Liver (tissue), 9 donors: ENCODE measurements around the gene ISM1. TPM values are rescaled to one million over a fixed set of nuclear protein-coding genes. Genes with fewer than 3 reads are reported as not detected.

ENCODE experiments used
- DNase-seq: peaks from one replicate; pipeline ENCODE4 v3.0.0-alpha.2; 2017; ENCODE audit warnings: low spot score
- H3K27ac ChIP-seq, 2 donors: one replicate each; pipeline ENCODE4 v1.7.0; 2013; ENCODE audit warnings: inconsistent platforms in 2 of 2, low read length in 2 of 2, control low read depth in 1 of 2, low read depth in 1 of 2, mild to moderate bottlenecking in 1 of 2
- H3K27me3 ChIP-seq, 4 donors: one replicate each; pipeline versions ENCODE4 v1.6.1 to v1.7.0; 2013; ENCODE audit warnings: low read length in 3 of 4, inconsistent platforms in 1 of 4, mild to moderate bottlenecking in 1 of 4, moderate library complexity in 1 of 4; ENCODE audit not compliant: control insufficient read depth in 4 of 4, insufficient read depth in 4 of 4
- H3K36me3 ChIP-seq, 4 donors: one replicate each; pipeline versions ENCODE4 v1.6.1 to v1.7.0; 2013; ENCODE audit warnings: low read length in 3 of 4, mild to moderate bottlenecking in 3 of 4, low read depth in 1 of 4, moderate library complexity in 1 of 4; ENCODE audit not compliant: control insufficient read depth in 4 of 4, insufficient read depth in 3 of 4
- H3K4me1 ChIP-seq, 4 donors: one replicate each; pipeline versions ENCODE4 v1.6.1 to v1.7.0; 2013; ENCODE audit warnings: low read length in 3 of 4, mild to moderate bottlenecking in 3 of 4, moderate library complexity in 1 of 4; ENCODE audit not compliant: control insufficient read depth in 4 of 4, insufficient read depth in 4 of 4
- H3K4me3 ChIP-seq, 3 donors: one replicate each; pipeline versions ENCODE4 v1.6.1 to v1.7.0; 2013; ENCODE audit warnings: low read length in 3 of 3, control low read depth in 1 of 3, low read depth in 1 of 3, mild to moderate bottlenecking in 1 of 3
- H3K9ac ChIP-seq, 2 donors: one replicate each; pipeline ENCODE4 v1.7.0; 2013; ENCODE audit warnings: low read length in 2 of 2, mild to moderate bottlenecking in 2 of 2, moderate library complexity in 2 of 2, control low read depth in 1 of 2, low read depth in 1 of 2
- H3K9me3 ChIP-seq, 4 donors: one replicate each; pipeline versions ENCODE4 v1.6.1 to v1.7.0; 2013; ENCODE audit warnings: low read length in 3 of 4; ENCODE audit not compliant: control insufficient read depth in 4 of 4
- EGR1 ChIP-seq, 2 donors: IDR thresholded peaks; 2 replicates each; pipeline ENCODE4 v1.6.1; 2016 to 2018; ENCODE audit warnings: antibody characterized with exemption in 2 of 2, low read depth in 2 of 2
- FOXA1 ChIP-seq: IDR thresholded peaks from 2 replicates; pipeline ENCODE4 v1.6.1; 2016; ENCODE audit warnings: antibody characterized with exemption
- FOXA2 ChIP-seq: IDR thresholded peaks from 2 replicates; pipeline ENCODE4 v1.6.1; 2016; ENCODE audit warnings: antibody characterized with exemption
- GABPA ChIP-seq, 2 donors: IDR thresholded peaks in 1 of 2; conservative IDR thresholded peaks in 1 of 2; 2 replicates each; pipeline ENCODE4 v1.6.1; 2016; ENCODE audit warnings: antibody characterized with exemption in 2 of 2, mild to moderate bottlenecking in 1 of 2, moderate library complexity in 1 of 2
- HNF4A ChIP-seq, 2 donors: conservative IDR thresholded peaks; 2 replicates each; pipeline ENCODE4 v1.6.1; 2016; ENCODE audit warnings: antibody characterized with exemption in 2 of 2, mild to moderate bottlenecking in 2 of 2
- HNF4G ChIP-seq: IDR thresholded peaks from 2 replicates; pipeline ENCODE4 v1.6.1; 2016; ENCODE audit warnings: antibody characterized with exemption
- JUND ChIP-seq, 2 donors: IDR thresholded peaks; 2 replicates each; pipeline ENCODE4 v1.6.1; 2016; ENCODE audit warnings: antibody characterized with exemption in 2 of 2
- NR2F2 ChIP-seq: IDR thresholded peaks from 2 replicates; pipeline ENCODE4 v1.6.1; 2016; ENCODE audit warnings: antibody characterized with exemption
- RAD21 ChIP-seq, 2 donors: IDR thresholded peaks; 2 replicates each; pipeline ENCODE4 v1.6.1; 2016; ENCODE audit warnings: antibody characterized with exemption in 2 of 2, mild to moderate bottlenecking in 2 of 2
- RXRA ChIP-seq, 2 donors: IDR thresholded peaks; 2 replicates each; pipeline ENCODE4 v1.6.1; 2017 to 2018; ENCODE audit warnings: antibody characterized with exemption in 2 of 2, mild to moderate bottlenecking in 1 of 2
- SP1 ChIP-seq: IDR thresholded peaks from 2 replicates; pipeline ENCODE4 v1.6.1; 2018; ENCODE audit warnings: antibody characterized with exemption, mild to moderate bottlenecking
- TAF1 ChIP-seq: conservative IDR thresholded peaks from 2 replicates; pipeline ENCODE4 v1.6.1; 2016; ENCODE audit warnings: antibody characterized with exemption, mild to moderate bottlenecking
- YY1 ChIP-seq: IDR thresholded peaks from 2 replicates; pipeline ENCODE4 v1.6.1; 2016; ENCODE audit warnings: antibody characterized with exemption, mild to moderate bottlenecking
- WGBS: extraction: QIAGEN DNeasy Blood & Tissue Kit; methylation state at CpG from one replicate; pipeline ENCODE4 v1.1.7; 2013; 5-methylcytosine and 5-hydroxymethylcytosine counted together
- polyA plus RNA-seq, 2 donors: library from polyadenylated mRNA; stranded (reverse) in 1 of 2; unstranded in 1 of 2; fragments of 200-250 nt in 1 of 2; fragments of >200 nt in 1 of 2; fragmentation: Nextera tagmentation in 1 of 2; extraction: Ambion mirVana in 1 of 2; gene quantifications; one replicate each; pipeline versions ENCODE4 v1.2.1 to v1.2.3, GENCODE V29; 2013 to 2015
- total RNA-seq, 2 donors: library from RNA; depleted of rRNA; stranded (reverse); fragments of >200 nt; gene quantifications; one replicate each; pipeline ENCODE4 v1.2.3, GENCODE V29; 2014
- TF ChIP-seq, protein P1 (sequence below): fragments of 150-350 bp; IDR thresholded peaks from 2 replicates; pipeline ENCODE4 v1.5.1; 2017; ENCODE audit warnings: improper control_type of control experiment, low read depth, low read length; ENCODE audit not compliant: missing input control
- TF ChIP-seq, protein P2 (sequence below): IDR thresholded peaks from 2 replicates; pipeline ENCODE4 v1.6.1; 2016; ENCODE audit warnings: antibody characterized with exemption
- TF ChIP-seq, protein P3 (sequence below): IDR thresholded peaks from 2 replicates; pipeline ENCODE4 v1.6.1; 2016; ENCODE audit warnings: antibody characterized with exemption, mild to moderate bottlenecking
- TF ChIP-seq, protein P4 (sequence below): IDR thresholded peaks from 2 replicates; pipeline ENCODE4 v1.6.1; 2016; ENCODE audit warnings: antibody characterized with exemption
- TF ChIP-seq, protein P5 (sequence below): IDR thresholded peaks from 2 replicates; pipeline ENCODE4 v1.6.1; 2016; ENCODE audit warnings: antibody characterized with exemption
- donor health status: healthy.
- donor health status: healthy.
- donor health status: healthy.
- donor health status: healthy.
- donor health status: healthy.

ISM1 gene
- total and polyA plus RNA-seq, 4 donors: 0.82 to 6.4 (median 1.2) TPM; not detected in 1

DNA sequence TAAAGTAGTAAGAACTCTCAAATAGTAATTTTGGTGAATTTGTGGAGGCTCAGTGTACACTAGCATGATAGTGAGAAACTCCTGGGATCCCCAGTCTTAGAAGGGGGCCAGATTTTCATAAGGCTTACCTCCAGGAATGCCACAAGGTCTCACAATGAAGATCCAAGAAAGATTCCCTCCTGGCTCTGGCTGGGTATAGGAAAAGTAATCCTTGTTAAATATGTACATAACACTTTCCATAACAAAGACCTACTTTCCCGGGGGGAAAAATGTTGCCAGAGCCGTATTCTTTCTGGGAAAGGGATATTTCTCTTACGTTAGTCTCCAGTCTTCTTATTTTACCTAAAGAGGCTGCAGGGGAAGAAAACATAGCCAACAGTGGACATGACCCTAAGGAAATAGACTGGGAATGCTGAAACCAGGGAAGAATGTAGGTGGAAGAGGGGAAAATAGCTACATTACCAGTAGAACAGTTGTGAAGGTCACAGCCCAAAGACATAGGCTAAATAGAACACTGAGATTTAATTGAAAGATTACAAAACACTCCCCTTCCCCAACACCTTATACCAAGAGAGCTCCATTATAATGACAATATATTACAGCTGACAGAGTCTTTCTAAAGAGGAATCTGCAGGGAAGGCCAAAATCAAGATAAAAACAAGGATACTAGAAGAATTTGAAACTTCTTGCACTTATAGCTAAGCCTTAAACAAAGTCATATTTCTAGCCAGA is 34.9 kb upstream of the ISM1 start:
- TF ChIP-seq HNF4A (conservative IDR thresholded peaks at IDR 0.05) (no peak), HNF4G (no peak), GABPA (IDR thresholded peaks at IDR 0.05 in 1 of 2, conservative IDR thresholded peaks at IDR 0.05 in 1 of 2) (no peak), FOXA1 (no peak), RXRA (IDR thresholded peaks at IDR 0.05) (no peak), JUND (IDR thresholded peaks at IDR 0.05) (no peak), SP1 (no peak)
- TF ChIP-seq, protein P1, sequence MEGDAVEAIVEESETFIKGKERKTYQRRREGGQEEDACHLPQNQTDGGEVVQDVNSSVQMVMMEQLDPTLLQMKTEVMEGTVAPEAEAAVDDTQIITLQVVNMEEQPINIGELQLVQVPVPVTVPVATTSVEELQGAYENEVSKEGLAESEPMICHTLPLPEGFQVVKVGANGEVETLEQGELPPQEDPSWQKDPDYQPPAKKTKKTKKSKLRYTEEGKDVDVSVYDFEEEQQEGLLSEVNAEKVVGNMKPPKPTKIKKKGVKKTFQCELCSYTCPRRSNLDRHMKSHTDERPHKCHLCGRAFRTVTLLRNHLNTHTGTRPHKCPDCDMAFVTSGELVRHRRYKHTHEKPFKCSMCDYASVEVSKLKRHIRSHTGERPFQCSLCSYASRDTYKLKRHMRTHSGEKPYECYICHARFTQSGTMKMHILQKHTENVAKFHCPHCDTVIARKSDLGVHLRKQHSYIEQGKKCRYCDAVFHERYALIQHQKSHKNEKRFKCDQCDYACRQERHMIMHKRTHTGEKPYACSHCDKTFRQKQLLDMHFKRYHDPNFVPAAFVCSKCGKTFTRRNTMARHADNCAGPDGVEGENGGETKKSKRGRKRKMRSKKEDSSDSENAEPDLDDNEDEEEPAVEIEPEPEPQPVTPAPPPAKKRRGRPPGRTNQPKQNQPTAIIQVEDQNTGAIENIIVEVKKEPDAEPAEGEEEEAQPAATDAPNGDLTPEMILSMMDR: no peak
- Histone ChIP-seq H3K9ac (no peak overlapping the region), H3K4me1 (no peaks in the 10 kb centered on the region), H3K4me3 (no peak overlapping the region), H3K27ac (no peak overlapping the region), H3K27me3 (no peaks in the 10 kb centered on the region), H3K9me3 (no peaks in the 10 kb centered on the region), H3K36me3 (no peaks in the 10 kb centered on the region)
- no peak for DNase-seq
- WGBS: 69% methylated on average over 3 of the region's 3 CpGs

DNA sequence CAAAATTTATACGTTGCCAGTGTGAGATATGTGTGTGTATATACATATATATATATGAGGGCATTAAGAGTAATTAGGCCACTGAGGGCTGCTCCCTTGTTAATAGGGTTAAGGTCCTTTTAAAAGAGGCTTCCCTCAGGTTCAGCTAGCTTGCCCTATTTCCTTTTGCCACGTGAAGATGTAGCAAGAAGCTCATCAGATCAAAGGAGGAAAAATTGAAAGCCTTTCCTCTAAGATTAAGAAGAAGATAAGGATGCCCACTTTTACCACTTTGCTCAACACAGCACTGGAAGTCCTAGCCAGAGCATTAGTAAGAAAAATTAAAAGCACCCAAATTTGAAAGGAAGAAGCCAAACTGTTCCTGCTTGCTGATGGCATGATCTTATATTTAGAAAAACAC is 33.2 kb upstream of the ISM1 start:
- H3K9ac ChIP-seq: no peak overlapping the region
- H3K36me3 ChIP-seq: no peaks in the 10 kb centered on the region
- H3K4me3 ChIP-seq: no peak overlapping the region
- TF ChIP-seq NR2F2 (no peak), RAD21 (IDR thresholded peaks at IDR 0.05) (no peak), FOXA2 (no peak), YY1 (no peak), JUND (IDR thresholded peaks at IDR 0.05) (no peak), EGR1 (IDR thresholded peaks at IDR 0.05; ENCODE audit: low read depth in 2 of 2) (no peak), HNF4G (no peak), HNF4A (conservative IDR thresholded peaks at IDR 0.05) (no peak), TAF1 (no peak), RXRA (IDR thresholded peaks at IDR 0.05) (no peak), SP1 (no peak), GABPA (IDR thresholded peaks at IDR 0.05 in 1 of 2, conservative IDR thresholded peaks at IDR 0.05 in 1 of 2) (no peak), FOXA1 (no peak)
- TF ChIP-seq, protein P2, sequence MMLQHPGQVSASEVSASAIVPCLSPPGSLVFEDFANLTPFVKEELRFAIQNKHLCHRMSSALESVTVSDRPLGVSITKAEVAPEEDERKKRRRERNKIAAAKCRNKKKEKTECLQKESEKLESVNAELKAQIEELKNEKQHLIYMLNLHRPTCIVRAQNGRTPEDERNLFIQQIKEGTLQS: no peak
- TF ChIP-seq, protein P1: no peak
- TF ChIP-seq, protein P3, sequence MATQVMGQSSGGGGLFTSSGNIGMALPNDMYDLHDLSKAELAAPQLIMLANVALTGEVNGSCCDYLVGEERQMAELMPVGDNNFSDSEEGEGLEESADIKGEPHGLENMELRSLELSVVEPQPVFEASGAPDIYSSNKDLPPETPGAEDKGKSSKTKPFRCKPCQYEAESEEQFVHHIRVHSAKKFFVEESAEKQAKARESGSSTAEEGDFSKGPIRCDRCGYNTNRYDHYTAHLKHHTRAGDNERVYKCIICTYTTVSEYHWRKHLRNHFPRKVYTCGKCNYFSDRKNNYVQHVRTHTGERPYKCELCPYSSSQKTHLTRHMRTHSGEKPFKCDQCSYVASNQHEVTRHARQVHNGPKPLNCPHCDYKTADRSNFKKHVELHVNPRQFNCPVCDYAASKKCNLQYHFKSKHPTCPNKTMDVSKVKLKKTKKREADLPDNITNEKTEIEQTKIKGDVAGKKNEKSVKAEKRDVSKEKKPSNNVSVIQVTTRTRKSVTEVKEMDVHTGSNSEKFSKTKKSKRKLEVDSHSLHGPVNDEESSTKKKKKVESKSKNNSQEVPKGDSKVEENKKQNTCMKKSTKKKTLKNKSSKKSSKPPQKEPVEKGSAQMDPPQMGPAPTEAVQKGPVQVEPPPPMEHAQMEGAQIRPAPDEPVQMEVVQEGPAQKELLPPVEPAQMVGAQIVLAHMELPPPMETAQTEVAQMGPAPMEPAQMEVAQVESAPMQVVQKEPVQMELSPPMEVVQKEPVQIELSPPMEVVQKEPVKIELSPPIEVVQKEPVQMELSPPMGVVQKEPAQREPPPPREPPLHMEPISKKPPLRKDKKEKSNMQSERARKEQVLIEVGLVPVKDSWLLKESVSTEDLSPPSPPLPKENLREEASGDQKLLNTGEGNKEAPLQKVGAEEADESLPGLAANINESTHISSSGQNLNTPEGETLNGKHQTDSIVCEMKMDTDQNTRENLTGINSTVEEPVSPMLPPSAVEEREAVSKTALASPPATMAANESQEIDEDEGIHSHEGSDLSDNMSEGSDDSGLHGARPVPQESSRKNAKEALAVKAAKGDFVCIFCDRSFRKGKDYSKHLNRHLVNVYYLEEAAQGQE: no peak
- TF ChIP-seq, protein P4, sequence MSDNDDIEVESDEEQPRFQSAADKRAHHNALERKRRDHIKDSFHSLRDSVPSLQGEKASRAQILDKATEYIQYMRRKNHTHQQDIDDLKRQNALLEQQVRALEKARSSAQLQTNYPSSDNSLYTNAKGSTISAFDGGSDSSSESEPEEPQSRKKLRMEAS: no peak
- TF ChIP-seq, protein P5, sequence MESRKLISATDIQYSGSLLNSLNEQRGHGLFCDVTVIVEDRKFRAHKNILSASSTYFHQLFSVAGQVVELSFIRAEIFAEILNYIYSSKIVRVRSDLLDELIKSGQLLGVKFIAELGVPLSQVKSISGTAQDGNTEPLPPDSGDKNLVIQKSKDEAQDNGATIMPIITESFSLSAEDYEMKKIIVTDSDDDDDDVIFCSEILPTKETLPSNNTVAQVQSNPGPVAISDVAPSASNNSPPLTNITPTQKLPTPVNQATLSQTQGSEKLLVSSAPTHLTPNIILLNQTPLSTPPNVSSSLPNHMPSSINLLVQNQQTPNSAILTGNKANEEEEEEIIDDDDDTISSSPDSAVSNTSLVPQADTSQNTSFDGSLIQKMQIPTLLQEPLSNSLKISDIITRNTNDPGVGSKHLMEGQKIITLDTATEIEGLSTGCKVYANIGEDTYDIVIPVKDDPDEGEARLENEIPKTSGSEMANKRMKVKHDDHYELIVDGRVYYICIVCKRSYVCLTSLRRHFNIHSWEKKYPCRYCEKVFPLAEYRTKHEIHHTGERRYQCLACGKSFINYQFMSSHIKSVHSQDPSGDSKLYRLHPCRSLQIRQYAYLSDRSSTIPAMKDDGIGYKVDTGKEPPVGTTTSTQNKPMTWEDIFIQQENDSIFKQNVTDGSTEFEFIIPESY: no peak
- no peak for DNase-seq
- 69% methylated on average over 2 of the region's 2 CpGs for WGBS
- no peaks in the 10 kb centered on the region for H3K27me3 ChIP-seq
- no peaks in the 10 kb centered on the region for H3K4me1 ChIP-seq
- no peaks in the 10 kb centered on the region for H3K9me3 ChIP-seq
- H3K27ac ChIP-seq: no peak overlapping the region
